Gastroesophageal sphincter (tissue), 4 donors: ENCODE results near the gene DEAF1. TPM values are rescaled to one million over a fixed set of nuclear protein-coding genes. Genes with fewer than 3 reads are reported as not detected.

Experiments
- ATAC-seq: fragments of 150-250 bp; one replicate; pipeline ENCODE4 v1.9.1; 2016; ENCODE audit warnings: mild to moderate bottlenecking, moderate library complexity
- H3K27ac ChIP-seq, 4 donors: fragments of 200-600 bp; sonication (generic) in 3 of 4; 1 replicate in 3 of 4; 2 replicates in 1 of 4; pipeline ENCODE4 v1.5.1; 2016 to 2019
- H3K27me3 ChIP-seq: fragments of 200-600 bp; sonication (generic); one replicate; pipeline ENCODE4 v1.5.1; 2019
- H3K36me3 ChIP-seq, 2 donors: fragments of 200-600 bp; sonication (generic); one replicate each; pipeline ENCODE4 v1.5.1; 2019; ENCODE audit warnings: control low read depth in 1 of 2
- H3K4me1 ChIP-seq, 3 donors: fragments of 200-600 bp; sonication (generic); 1 replicate in 2 of 3; 2 replicates in 1 of 3; pipeline ENCODE4 v1.5.1; 2016 to 2019; ENCODE audit warnings: control low read depth in 2 of 3
- H3K4me3 ChIP-seq, 2 donors: fragments of 200-600 bp; sonication (generic); one replicate each; pipeline ENCODE4 v1.5.1; 2019; ENCODE audit warnings: mild to moderate bottlenecking in 1 of 2, moderate library complexity in 1 of 2
- H3K9me3 ChIP-seq, 3 donors: fragments of 200-600 bp; sonication (generic); one replicate each; pipeline ENCODE4 v1.5.1; 2017 to 2019; ENCODE audit warnings: control low read depth in 2 of 3
- CTCF ChIP-seq, 4 experiments: fragments of 200-600 bp in 2 of 4; fragments of 450-650 bp in 2 of 4; sonication (generic) in 1 of 4; IDR thresholded peaks; one replicate each; pipeline ENCODE4 v1.5.1; 2017 to 2019; ENCODE audit warnings: antibody characterized with exemption in 4 of 4, mild to moderate bottlenecking in 2 of 4, moderate library complexity in 2 of 4
- EP300 ChIP-seq: sonication (generic); formaldehyde crosslinking; IDR thresholded peaks from one replicate; pipeline ENCODE4 v1.6.1; 2017; ENCODE audit warnings: antibody characterized with exemption, mild to moderate bottlenecking
- POLR2A ChIP-seq, 2 donors: fragments of 450-650 bp; IDR thresholded peaks; one replicate each; pipeline ENCODE4 v1.6.1; 2017; ENCODE audit warnings: antibody characterized with exemption in 2 of 2, mild to moderate bottlenecking in 2 of 2, moderate library complexity in 1 of 2
- POLR2AphosphoS5 ChIP-seq: sonication (generic); formaldehyde crosslinking; IDR thresholded peaks from one replicate; pipeline ENCODE4 v1.6.1; 2017; ENCODE audit warnings: antibody characterized with exemption
- whole genome bisulfite sequencing, 2 donors: methylation state at CpG; one replicate each; pipeline ENCODE4 v1.1.5; 2018; ENCODE audit warnings: low coverage in 1 of 2; 5-methylcytosine and 5-hydroxymethylcytosine counted together
- total RNA-seq, 4 donors: library from RNA; depleted of rRNA; stranded (reverse); fragments of >200 nt; gene quantifications; one replicate each; pipeline ENCODE4 v1.1.0, GENCODE V29; 2016

Gene DEAF1
- total RNA-seq, 4 donors from 2014 or later = 19.9 to 45.0 (median 35.0) TPM

DNA sequence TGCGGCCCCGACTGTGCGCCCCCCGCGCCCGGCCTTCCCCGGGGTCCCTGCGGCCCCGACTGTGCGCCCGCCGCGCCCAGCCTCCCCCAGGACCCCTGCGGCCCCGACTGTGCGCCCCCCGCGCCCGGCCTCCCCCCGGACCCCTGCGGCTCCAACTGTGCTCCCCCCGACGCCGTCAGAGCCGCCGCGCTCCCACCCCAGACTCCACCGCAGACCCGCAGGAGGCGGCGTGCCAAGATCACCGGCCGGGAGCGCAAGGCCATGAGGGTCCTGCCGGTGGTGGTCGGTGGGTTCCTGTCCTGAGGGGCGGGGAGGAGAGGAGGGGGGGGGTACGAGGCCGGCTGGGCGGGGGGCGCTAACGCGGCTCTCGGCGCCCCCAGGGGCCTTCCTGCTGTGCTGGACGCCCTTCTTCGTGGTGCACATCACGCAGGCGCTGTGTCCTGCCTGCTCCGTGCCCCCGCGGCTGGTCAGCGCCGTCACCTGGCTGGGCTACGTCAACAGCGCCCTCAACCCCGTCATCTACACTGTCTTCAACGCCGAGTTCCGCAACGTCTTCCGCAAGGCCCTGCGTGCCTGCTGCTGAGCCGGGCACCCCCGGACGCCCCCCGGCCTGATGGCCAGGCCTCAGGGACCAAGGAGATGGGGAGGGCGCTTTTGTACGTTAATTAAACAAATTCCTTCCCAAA, 54.9 kb downstream of the DEAF1 start:
- no peak for TF ChIP-seq CTCF (IDR thresholded peaks at IDR 0.05)
- TF ChIP-seq EP300 = no peak
- no peak for TF ChIP-seq POLR2AphosphoS5
- no peak for TF ChIP-seq POLR2A (IDR thresholded peaks at IDR 0.05)
- WGBS, 2 donors = 40 to 80% methylated on average over 2 of the region's 69 CpGs

DNA sequence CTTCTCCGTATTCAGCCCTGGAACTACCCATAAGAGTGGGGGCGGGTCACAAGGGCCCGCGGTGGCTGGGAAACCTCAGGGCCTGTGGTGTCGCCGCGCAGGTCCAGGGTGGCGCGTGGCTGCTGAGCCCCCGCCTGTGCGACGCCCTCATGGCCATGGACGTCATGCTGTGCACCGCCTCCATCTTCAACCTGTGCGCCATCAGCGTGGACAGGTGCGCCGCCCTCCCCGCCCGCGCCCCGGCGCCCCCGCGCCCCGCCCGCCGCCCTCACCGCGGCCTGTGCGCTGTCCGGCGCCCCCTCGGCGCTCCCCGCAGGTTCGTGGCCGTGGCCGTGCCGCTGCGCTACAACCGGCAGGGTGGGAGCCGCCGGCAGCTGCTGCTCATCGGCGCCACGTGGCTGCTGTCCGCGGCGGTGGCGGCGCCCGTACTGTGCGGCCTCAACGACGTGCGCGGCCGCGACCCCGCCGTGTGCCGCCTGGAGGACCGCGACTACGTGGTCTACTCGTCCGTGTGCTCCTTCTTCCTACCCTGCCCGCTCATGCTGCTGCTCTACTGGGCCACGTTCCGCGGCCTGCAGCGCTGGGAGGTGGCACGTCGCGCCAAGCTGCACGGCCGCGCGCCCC, 55.6 kb downstream of the DEAF1 start:
- no peak overlapping the region for H3K4me3 ChIP-seq
- no peak for ATAC-seq
- 17 to 34% methylated on average over 1 to 9 of the region's 80 CpGs for WGBS, 2 donors
- H3K4me1 ChIP-seq = peaks cover 0 to 42% (median 11%) of the 10 kb centered on the region in 3 donors
- H3K9me3 ChIP-seq = no peaks in the 10 kb centered on the region
- H3K27me3 ChIP-seq = peaks cover 43% of the 10 kb centered on the region
- peaks cover 0 to 46% of the 10 kb centered on the region in 2 donors for H3K36me3 ChIP-seq
- no peak for TF ChIP-seq CTCF (IDR thresholded peaks at IDR 0.05)
- no peak for TF ChIP-seq EP300
- TF ChIP-seq POLR2A (IDR thresholded peaks at IDR 0.05) = no peak
- no peak for TF ChIP-seq POLR2AphosphoS5
- no peak overlapping the region for H3K27ac ChIP-seq

More for the DNA sequence above, 54.9 kb downstream of the DEAF1 start:
- ATAC-seq = no peak
- Histone ChIP-seq H3K9me3 (no peaks in the 10 kb centered on the region), H3K27me3 (peaks cover 43% of the 10 kb centered on the region), H3K27ac (no peak overlapping the region), H3K4me1 (peaks cover 0 to 42% (median 11%) of the 10 kb centered on the region in 3 donors), H3K36me3 (peaks cover 0 to 50% of the 10 kb centered on the region in 2 donors), H3K4me3 (no peak overlapping the region)

DNA sequence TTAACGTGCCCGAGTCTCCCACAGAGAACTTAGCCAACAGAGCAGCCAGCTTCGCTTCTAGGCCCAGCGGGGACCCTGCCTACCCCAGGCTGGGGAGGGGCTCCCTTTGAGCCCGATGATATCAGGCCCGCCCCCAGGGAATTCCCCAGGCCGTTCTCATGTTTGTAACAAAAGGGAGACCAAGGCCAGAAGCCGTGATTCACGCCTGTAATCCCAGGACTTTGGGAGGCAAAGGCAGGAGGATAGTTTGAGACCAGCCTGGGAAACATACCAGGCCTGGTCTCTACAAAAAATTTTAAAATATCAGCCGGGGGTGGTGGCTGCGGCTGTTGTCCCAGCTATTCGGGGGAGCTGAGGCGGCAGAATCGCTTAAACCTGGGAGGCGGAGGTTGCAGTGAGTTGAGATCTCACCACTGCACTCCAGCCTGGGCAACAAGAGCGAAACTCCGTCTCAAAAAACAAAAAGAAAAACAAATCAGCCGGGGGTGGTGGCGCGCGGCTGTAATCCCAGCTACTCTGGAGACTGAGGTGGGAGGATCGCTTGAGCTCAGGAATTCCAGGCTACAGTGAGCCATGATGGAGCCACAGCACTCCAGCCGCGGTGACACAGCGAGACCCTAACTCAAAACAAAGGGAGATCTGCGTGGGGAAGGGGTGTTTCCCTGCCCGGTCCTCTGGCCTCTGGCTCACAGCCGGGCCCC, 56.2 kb downstream of the DEAF1 start:
- TF ChIP-seq POLR2A (IDR thresholded peaks at IDR 0.05) (no peak), EP300 (no peak), CTCF (IDR thresholded peaks at IDR 0.05) (no peak), POLR2AphosphoS5 (no peak)
- 45 to 62% methylated on average over 13 to 18 of the region's 28 CpGs for WGBS, 2 donors
- no peak for ATAC-seq

DNA sequence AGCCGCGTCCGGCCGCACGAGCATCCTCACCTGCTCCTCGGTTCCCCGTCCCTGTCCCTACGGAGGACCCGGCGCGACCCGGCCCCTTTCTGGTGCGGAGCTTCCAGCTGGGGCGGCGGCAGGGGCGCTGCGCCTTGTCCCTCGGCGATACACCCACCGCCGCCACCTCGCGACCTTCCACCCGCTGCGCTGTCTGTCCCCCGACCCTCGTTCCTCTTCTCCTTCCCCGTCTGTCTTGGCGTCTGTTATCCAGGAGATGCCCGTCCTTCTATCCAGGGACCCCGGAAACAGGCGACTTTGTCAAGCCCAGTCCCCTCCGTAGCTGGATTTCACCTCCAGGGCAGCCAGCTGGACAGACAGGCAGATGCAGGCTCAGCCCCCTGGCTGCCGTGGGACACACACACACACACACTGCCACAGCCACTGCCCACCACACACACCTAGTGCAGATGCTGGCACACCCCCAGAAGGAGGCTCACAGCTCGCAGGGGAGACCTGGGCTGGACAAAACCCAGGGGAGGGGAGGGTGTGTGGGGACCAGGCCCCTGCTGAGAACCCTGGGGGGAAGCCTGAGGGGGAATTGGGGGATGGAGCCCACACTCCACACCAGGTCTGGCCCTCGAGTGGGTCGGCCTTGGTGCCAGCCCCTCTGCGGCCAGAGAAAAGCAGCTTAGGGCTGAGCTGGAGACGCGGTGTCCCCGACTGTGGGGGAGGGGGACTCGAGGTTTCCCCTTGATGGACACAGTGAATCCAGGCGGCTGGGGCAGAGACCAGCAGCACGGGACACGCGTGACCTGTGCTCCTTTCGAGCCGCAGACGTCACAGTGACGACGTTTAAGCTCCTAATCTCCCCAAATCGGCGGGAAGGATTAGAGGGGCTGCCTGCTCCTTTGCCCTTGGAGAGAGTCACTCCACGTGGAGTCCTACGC, 57.2 kb downstream of the DEAF1 start:
- ATAC-seq = no peak
- Histone ChIP-seq H3K27ac (no peak overlapping the region), H3K36me3 (peaks cover 0 to 30% of the 10 kb centered on the region in 2 donors), H3K4me3 (peak overlapping the region in 1 of 2 donors; percentile 45), H3K4me1 (peaks cover 0 to 42% (median 11%) of the 10 kb centered on the region in 3 donors), H3K27me3 (peaks cover 43% of the 10 kb centered on the region), H3K9me3 (no peaks in the 10 kb centered on the region)
- TF ChIP-seq POLR2A (IDR thresholded peaks at IDR 0.05) = no peak
- TF ChIP-seq EP300 = no peak
- TF ChIP-seq POLR2AphosphoS5 = no peak
- no peak for TF ChIP-seq CTCF (IDR thresholded peaks at IDR 0.05)
- 58 to 67% methylated on average over 31 to 34 of the region's 55 CpGs for WGBS, 2 donors

More for the DNA sequence above, 56.2 kb downstream of the DEAF1 start:
- peaks cover 43% of the 10 kb centered on the region for H3K27me3 ChIP-seq
- peaks cover 0 to 42% (median 11%) of the 10 kb centered on the region in 3 donors for H3K4me1 ChIP-seq
- H3K9me3 ChIP-seq = no peaks in the 10 kb centered on the region
- no peak overlapping the region for H3K27ac ChIP-seq
- peaks cover 0 to 39% of the 10 kb centered on the region in 2 donors for H3K36me3 ChIP-seq
- H3K4me3 ChIP-seq = no peak overlapping the region
